Gastroesophageal sphincter (tissue), 3 donors: ENCODE results near the gene TMSB4X.
"Not testable (repeated sequence)": the region's sequence is repeated elsewhere in the genome, so short reads cannot be mapped to it uniquely, and the experiment has no call there.

Source experiments
- CTCF ChIP-seq, 4 experiments: fragments of 200-600 bp in 2 of 4; fragments of 450-650 bp in 2 of 4; sonication (generic) in 1 of 4; IDR thresholded peaks; one replicate each; pipeline ENCODE4 v1.5.1; 2017 to 2019; ENCODE audit warnings: antibody characterized with exemption in 4 of 4, mild to moderate bottlenecking in 2 of 4, moderate library complexity in 2 of 4
- EP300 ChIP-seq: sonication (generic); formaldehyde crosslinking; IDR thresholded peaks from one replicate; pipeline ENCODE4 v1.6.1; 2017; ENCODE audit warnings: antibody characterized with exemption, mild to moderate bottlenecking
- POLR2A ChIP-seq, 2 donors: fragments of 450-650 bp; IDR thresholded peaks; one replicate each; pipeline ENCODE4 v1.6.1; 2017; ENCODE audit warnings: antibody characterized with exemption in 2 of 2, mild to moderate bottlenecking in 2 of 2, moderate library complexity in 1 of 2
- POLR2AphosphoS5 ChIP-seq: sonication (generic); formaldehyde crosslinking; IDR thresholded peaks from one replicate; pipeline ENCODE4 v1.6.1; 2017; ENCODE audit warnings: antibody characterized with exemption

- TF ChIP-seq CTCF (IDR thresholded peaks at IDR 0.05); POLR2A (IDR thresholded peaks at IDR 0.05); POLR2AphosphoS5; EP300: not testable (repeated sequence)
Measured at GRCh38 chrX:12980039-12980438, 5.1 kb downstream of the TMSB4X start.
